GM10266 (cell line): ENCODE measurements around the gene OR1S1.
"Not testable (repeated sequence)": the region's sequence is repeated elsewhere in the genome, so short reads cannot be mapped to it uniquely, and the experiment has no call there.

Experiments
- DNase-seq: peaks from one replicate; pipeline ENCODE4 v3.0.0; 2012; ENCODE audit errors: extremely low spot score
- TF ChIP-seq, protein P1 (sequence below): IDR thresholded peaks from 2 replicates; pipeline ENCODE4 v1.5.1; 2012; ENCODE audit warnings: mild to moderate bottlenecking, low read depth; ENCODE audit not compliant: control insufficient read depth, insufficient read depth; ENCODE audit errors: missing control alignments

OR1S1 gene

DNA sequence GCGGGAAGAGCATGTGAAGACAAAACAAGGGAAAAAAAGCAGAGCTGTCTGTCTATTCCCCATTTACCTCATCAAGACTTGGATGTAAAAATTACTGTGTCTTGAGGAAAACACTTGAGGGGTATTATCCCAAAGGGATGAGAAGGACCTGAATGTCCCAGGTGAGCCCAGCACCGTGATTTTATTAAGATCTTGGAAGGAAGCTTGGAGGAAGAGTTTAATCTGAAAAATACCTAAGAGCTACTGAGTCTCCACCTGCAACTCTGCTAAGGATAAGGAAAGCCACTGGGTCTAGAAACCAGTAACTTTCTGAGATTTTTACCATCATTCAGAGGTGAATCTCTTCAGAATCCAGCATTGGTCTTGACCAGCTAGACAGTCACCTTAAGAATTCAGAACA lies at the start of gene OR1S1:
OR1S1 (plus strand) TSS at position 301 of the 400 bp plus-strand sequence.
- DNase-seq: not testable (repeated sequence)

DNA sequence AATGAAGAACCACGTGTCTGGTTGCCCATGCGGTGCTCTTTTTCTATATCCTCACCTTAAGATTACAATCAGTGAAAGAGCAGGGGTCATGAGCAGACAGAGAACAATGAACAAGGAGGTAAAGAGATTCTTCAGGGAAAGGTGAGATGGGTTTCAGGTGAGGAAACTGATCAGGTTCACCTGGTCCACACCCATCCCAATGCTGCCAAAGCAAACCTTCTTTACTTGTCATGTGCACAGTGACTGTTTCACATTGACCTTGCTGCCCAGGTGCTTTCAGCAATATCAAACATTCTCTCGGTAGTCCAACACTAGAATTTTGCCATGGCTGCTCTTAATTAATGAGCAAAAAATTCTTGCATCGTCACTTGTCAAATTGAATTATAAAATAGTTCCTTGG lies 48.1 kb upstream of the OR1S1 start:
- DNase-seq: no peak
- TF ChIP-seq, protein P1, sequence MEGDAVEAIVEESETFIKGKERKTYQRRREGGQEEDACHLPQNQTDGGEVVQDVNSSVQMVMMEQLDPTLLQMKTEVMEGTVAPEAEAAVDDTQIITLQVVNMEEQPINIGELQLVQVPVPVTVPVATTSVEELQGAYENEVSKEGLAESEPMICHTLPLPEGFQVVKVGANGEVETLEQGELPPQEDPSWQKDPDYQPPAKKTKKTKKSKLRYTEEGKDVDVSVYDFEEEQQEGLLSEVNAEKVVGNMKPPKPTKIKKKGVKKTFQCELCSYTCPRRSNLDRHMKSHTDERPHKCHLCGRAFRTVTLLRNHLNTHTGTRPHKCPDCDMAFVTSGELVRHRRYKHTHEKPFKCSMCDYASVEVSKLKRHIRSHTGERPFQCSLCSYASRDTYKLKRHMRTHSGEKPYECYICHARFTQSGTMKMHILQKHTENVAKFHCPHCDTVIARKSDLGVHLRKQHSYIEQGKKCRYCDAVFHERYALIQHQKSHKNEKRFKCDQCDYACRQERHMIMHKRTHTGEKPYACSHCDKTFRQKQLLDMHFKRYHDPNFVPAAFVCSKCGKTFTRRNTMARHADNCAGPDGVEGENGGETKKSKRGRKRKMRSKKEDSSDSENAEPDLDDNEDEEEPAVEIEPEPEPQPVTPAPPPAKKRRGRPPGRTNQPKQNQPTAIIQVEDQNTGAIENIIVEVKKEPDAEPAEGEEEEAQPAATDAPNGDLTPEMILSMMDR: no peak

DNA sequence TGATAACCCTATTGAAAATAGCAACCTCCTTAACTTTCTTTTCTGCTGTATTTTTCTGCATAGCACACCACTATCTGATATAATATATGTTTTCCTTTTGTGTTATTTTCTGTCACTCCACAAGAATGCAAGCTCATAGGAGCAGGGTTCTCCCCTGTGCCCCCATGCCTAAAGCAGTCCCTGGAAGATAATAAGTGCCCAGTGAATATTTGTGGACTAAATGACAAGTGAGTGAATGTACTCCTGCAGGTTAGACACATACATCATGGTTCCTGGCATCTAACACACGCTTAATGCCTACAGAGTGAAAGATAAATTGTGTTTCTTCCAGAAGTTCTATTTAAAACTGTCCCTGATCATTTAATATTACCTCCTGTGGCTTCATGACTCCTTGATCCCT lies 47.5 kb upstream of the OR1S1 start:
- DNase-seq: no peak
- TF ChIP-seq, protein P1: no peak

DNA sequence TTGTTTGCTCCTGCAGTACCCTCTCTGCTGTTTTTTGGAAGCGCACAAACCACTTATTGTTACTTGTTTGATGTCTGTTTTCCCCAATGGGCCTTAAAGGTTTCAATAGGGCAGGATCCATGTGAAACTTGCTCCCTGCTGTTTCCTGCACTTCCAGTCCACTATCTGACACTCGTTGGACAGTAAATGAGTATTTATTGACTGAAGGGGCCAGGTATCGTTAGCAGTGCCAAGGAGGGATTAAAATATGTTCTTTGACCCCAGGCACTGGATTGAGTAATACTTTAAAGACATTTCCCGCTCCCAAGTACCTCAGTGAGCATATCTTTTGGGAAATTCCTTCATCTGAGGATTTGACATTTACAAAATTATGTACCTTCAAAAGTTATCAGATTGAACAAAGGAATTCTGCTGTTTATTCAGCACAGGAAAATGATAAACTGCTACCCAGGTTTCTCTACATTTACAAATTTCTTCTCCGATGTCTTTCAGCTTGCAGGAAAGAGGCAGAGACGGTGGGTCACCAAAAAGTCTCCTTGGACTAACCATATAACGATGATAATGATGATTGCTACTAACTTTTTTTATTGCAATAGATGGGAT lies 46.9 kb upstream of the OR1S1 start:
- DNase-seq: no peak
- TF ChIP-seq, protein P1: no peak

DNA sequence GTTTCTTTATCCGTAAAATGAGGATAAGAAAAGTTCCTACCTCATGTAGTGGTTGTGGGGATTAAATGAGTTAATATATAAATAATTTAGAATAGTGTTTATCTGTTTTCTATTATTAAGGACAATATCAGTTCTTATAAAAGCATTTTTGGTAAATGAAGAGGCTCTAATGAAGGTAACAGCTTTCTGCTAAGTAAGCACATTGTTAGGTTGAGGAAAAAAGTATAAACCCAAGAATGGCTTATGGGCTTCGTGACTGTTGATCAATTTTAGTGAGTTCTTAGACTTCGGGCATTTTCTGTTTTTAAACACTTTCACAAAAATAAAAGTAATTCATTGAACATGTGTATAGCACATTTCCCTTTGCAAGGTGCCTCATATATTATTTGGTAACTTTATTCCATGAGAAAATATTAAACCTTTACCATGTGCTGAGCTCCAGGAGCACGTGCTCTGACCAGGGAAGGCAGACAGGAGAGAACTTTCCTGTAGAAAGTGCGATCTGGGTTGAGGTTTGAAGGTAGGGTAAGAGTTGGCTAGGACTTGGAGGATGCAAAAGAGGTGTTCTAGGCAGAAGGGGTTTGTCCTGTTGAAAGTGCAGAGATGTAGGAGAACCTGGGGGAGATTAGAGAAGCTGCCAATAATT lies 35.0 kb upstream of the OR1S1 start:
- TF ChIP-seq, protein P1: no peak
- no peak for DNase-seq

DNA sequence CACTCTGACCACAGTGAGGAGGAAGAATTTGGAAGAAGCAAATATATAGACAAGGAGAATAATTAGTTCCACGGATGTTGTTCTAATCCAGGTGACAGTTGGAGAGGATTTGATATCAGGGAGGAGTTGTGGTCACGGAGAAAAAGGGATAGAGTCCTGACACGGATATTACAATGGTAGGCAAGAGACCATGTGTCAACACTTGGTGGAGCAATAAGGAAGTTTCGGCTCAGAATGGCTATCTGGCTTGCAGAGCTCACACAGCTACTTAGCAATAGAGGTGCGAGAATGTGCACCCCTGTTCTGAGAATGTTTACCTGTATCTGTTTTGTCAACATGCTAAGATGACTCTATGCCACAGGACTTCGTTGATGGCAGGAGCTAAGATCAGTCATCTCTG lies 34.1 kb upstream of the OR1S1 start:
- TF ChIP-seq, protein P1: no peak
- no peak for DNase-seq

DNA sequence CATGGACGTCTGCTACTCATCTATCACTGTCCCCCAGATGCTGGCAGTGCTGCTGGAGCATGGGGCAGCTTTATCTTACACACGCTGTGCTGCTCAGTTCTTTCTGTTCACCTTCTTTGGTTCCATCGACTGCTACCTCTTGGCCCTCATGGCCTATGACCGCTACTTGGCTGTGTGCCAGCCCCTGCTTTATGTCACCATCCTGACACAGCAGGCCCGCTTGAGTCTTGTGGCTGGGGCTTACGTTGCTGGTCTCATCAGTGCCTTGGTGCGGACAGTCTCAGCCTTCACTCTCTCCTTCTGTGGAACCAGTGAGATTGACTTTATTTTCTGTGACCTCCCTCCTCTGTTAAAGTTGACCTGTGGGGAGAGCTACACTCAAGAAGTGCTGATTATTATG lies 32.9 kb upstream of the OR1S1 start:
- no peak for DNase-seq
- TF ChIP-seq, protein P1: no peak
